HepG2 (cell line): ENCODE measurements around the gene ZNF625. TPM values are rescaled to one million over a fixed set of nuclear protein-coding genes. Genes with fewer than 3 reads are reported as not detected.

Experiments used
- AHR ChIP-seq: IDR thresholded peaks from 2 replicates; pipeline ENCODE4 v1.6.1; 2018; ENCODE audit warnings: missing genetic modification reagents, missing compliant biosample characterization
- BRD4 ChIP-seq: sonication (generic); formaldehyde crosslinking; IDR thresholded peaks from 2 replicates; pipeline ENCODE4 v1.4.0; 2020; ENCODE audit warnings: missing genetic modification reagents
- CEBPB ChIP-seq: IDR thresholded peaks from 2 replicates; pipeline ENCODE4 v1.6.1; 2011; ENCODE audit warnings: low read depth, low read length, improper control_type of control experiment, borderline replicate concordance
- NFAT5 ChIP-seq: sonication (generic); formaldehyde crosslinking; IDR thresholded peaks from 2 replicates; pipeline ENCODE4 v1.4.0; 2020; ENCODE audit warnings: missing genetic modification reagents
- PHB2 ChIP-seq: fragments of 450-650 bp; IDR thresholded peaks from 2 replicates; pipeline ENCODE4 v1.6.1; 2018; ENCODE audit not compliant: partially characterized antibody
- PITX1 ChIP-seq: sonication (generic); formaldehyde crosslinking; IDR thresholded peaks from 2 replicates; pipeline ENCODE4 v1.5.1; 2020; ENCODE audit warnings: mild to moderate bottlenecking, missing genetic modification reagents
- RFXAP ChIP-seq: sonication (generic); formaldehyde crosslinking; IDR thresholded peaks from 2 replicates; pipeline ENCODE4 v1.4.0; 2020; ENCODE audit warnings: missing genetic modification reagents, borderline replicate concordance
- SALL1 ChIP-seq: sonication (generic); formaldehyde crosslinking; IDR thresholded peaks from 2 replicates; pipeline ENCODE4 v1.8.0; 2022; ENCODE audit warnings: mild to moderate bottlenecking, missing genetic modification reagents
- SCMH1 ChIP-seq: sonication (generic); formaldehyde crosslinking; IDR thresholded peaks from 2 replicates; pipeline ENCODE4 v1.9.0; 2021; ENCODE audit warnings: missing genetic modification reagents, mild to moderate bottlenecking, borderline replicate concordance
- TP53 ChIP-seq: sonication (generic); formaldehyde crosslinking; conservative IDR thresholded peaks from 2 replicates; pipeline ENCODE4 v1.4.0; 2020; ENCODE audit warnings: missing genetic modification reagents
- ZBTB49 ChIP-seq: sonication (generic); formaldehyde crosslinking; IDR thresholded peaks from 2 replicates; pipeline ENCODE4 v1.4.0; 2020; ENCODE audit warnings: missing genetic modification reagents, borderline replicate concordance
- ZFP90 ChIP-seq: sonication (generic); formaldehyde crosslinking; IDR thresholded peaks from 2 replicates; pipeline ENCODE4 v1.8.0; 2022; ENCODE audit warnings: missing genetic modification reagents, mild to moderate bottlenecking, inconsistent platforms, borderline replicate concordance
- ZFY ChIP-seq: sonication (generic); formaldehyde crosslinking; IDR thresholded peaks from 2 replicates; pipeline ENCODE4 v1.4.0; 2020; ENCODE audit warnings: missing genetic modification reagents
- ZKSCAN5 ChIP-seq: sonication (generic); formaldehyde crosslinking; IDR thresholded peaks from 2 replicates; pipeline ENCODE4 v1.5.1; 2020; ENCODE audit warnings: mild to moderate bottlenecking, missing genetic modification reagents
- ZNF136 ChIP-seq: sonication (generic); formaldehyde crosslinking; IDR thresholded peaks from 2 replicates; pipeline ENCODE4 v1.8.1; 2022; ENCODE audit warnings: low read depth, mild to moderate bottlenecking, moderate library complexity, missing genetic modification reagents
- ZNF513 ChIP-seq: sonication (generic); formaldehyde crosslinking; conservative IDR thresholded peaks from 2 replicates; pipeline ENCODE4 v1.5.0; 2020; ENCODE audit warnings: missing genetic modification reagents
- ZNF570 ChIP-seq: sonication (generic); formaldehyde crosslinking; IDR thresholded peaks from 2 replicates; pipeline ENCODE4 v1.4.0; 2020; ENCODE audit warnings: mild to moderate bottlenecking, missing genetic modification reagents, borderline replicate concordance
- ZNF614 ChIP-seq: IDR thresholded peaks from 2 replicates; pipeline ENCODE4 v1.6.1; 2018; ENCODE audit warnings: missing biosample characterization, missing genetic modification reagents, inconsistent platforms, borderline replicate concordance
- ZNF761 ChIP-seq: sonication (generic); formaldehyde crosslinking; conservative IDR thresholded peaks from 2 replicates; pipeline ENCODE4 v1.4.0; 2020; ENCODE audit warnings: mild to moderate bottlenecking, missing genetic modification reagents
- polyA plus RNA-seq, 8 experiments: library from polyadenylated mRNA; depleted of rRNA in 3 of 8; stranded (reverse) in 7 of 8; unstranded in 1 of 8; fragments of >200 nt; fragmentation: Illumina TruSeq in 4 of 8; extraction: Trizol in 4 of 8; gene quantifications; 2 replicates each; pipeline versions ENCODE4 v1.2.1 to v1.2.3, GENCODE V29; 2011 to 2016; ENCODE audit warnings: low read depth in 4 of 8, missing spikeins in 1 of 8, mixed read lengths in 1 of 8; ENCODE audit not compliant: insufficient read depth in 1 of 8
- total RNA-seq, 5 experiments: library from RNA; depleted of rRNA; stranded (reverse); fragments of >200 nt; fragmentation: Illumina TruSeq; extraction: Trizol; gene quantifications; 2 replicates each; pipeline ENCODE4 v1.2.3, GENCODE V29; 2016; ENCODE audit warnings: low read depth in 1 of 5

ZNF625 gene
- total and polyA plus RNA-seq, 2 of the 13 experiments (the other 11 are each of a cell fraction or from before 2014, with no cell fraction given), result 1.7 to 12.2 TPM

GRCh38 chr19:12156223-12157058 lies at the start of gene ZNF625 (continued):
- TF ChIP-seq NFAT5 (no peak), ZFY (CRISPR knock-in tag) (peak; percentile 84), ZNF513 (CRISPR knock-in tag) (no peak), PITX1 (CRISPR knock-in tag) (peak; percentile 67), ZNF570 (no peak), TP53 (no peak), SALL1 (peak; percentile 63), ZNF614 (CRISPR knock-in tag) (no peak; the same call in 1 of the 2 replicates), CEBPB (no peak), ZKSCAN5 (CRISPR knock-in tag) (no peak), ZNF136 (CRISPR knock-in tag) (no peak), ZBTB49 (no peak), RFXAP (CRISPR knock-in tag) (peak; percentile 66; the same call in 1 of the 2 replicates), ZNF761 (0 out of 2 replicates have a peak, but pooled peaks have one; percentile 65), AHR (CRISPR knock-in tag) (no peak), BRD4 (CRISPR knock-in tag) (peak; percentile 56), PHB2 (no peak), SCMH1 (CRISPR knock-in tag) (no peak), ZFP90 (CRISPR knock-in tag) (0 out of 2 replicates have a peak, but pooled peaks have one; percentile 75)
